MM.1S (cell line): ENCODE data around the gene DBP.

Source experiments
- CTCF ChIP-seq: fragments of 300-600 bp; sonication (generic); IDR thresholded peaks from 2 replicates; pipeline ENCODE4 v1.5.1; 2016; ENCODE audit warnings: antibody characterized with exemption, low read length, mixed read lengths
- EZH2 ChIP-seq: fragments of 300-600 bp; sonication (generic); optimal IDR thresholded peaks from 2 replicates; pipeline ENCODE3; 2017; ENCODE audit warnings: low read depth, mild to moderate bottlenecking, antibody characterized with exemption, low read length, mixed read lengths

- TF ChIP-seq CTCF (no peak), EZH2 (no peak)
These were observed 48.4 kb upstream of the DBP start for GRCh38 chr19:48685583-48685982.
